ENCODE measurements around the gene WWOX. TPM values are rescaled to one million over a fixed set of nuclear protein-coding genes. Genes with fewer than 3 reads are reported as not detected.

The WWOX gene
- total RNA-seq, 1 experiment from 2014 or later: 15.6 TPM

- no peak overlapping the region for H2BK12ac ChIP-seq (ENCODE audit: insufficient read length, low read depth, low read length)
- TF ChIP-seq CTCF (conservative IDR thresholded peaks at IDR 0.05): no peak
- no peak overlapping the region for H3K4me3 Mint-ChIP-seq
- no peaks in the 10 kb centered on the region for H3K23me2 ChIP-seq (ENCODE audit: insufficient read length, low read depth, low read length, poor library complexity, severe bottlenecking)
- no peaks in the 10 kb centered on the region for H3K79me1 ChIP-seq (ENCODE audit: insufficient read depth, low read depth, low read length, poor library complexity, severe bottlenecking)
- no CpG with 5 or more reads among the region's 4 CpGs for WGBS (ENCODE audit: extremely low coverage, insufficient read length, low lambda C conversion rate)
- H2BK5ac ChIP-seq (ENCODE audit: insufficient read length, low read length): no peak overlapping the region
- no peak overlapping the region for H4K8ac ChIP-seq (replicated peaks; ENCODE audit: insufficient read length, low read depth, low read length)
- H3K27ac Mint-ChIP-seq: no peak overlapping the region
- no peak overlapping the region for H3K9ac ChIP-seq (ENCODE audit: extremely low read depth, insufficient read length, low read length)
- H3K36me3 Mint-ChIP-seq (ENCODE audit: insufficient read depth in 1 of 3, low read depth in 3 of 3): no peaks in the 10 kb centered on the region
- H2BK15ac ChIP-seq (ENCODE audit: low read depth, low read length): no peak overlapping the region
- H2AK5ac ChIP-seq (ENCODE audit: insufficient read length, low read length): no peak overlapping the region
- H3K4me2 ChIP-seq (ENCODE audit: insufficient read depth, insufficient read length, low read length): no peak overlapping the region
- peaks cover 0 to under 1% of the 10 kb centered on the region in 2 experiments; a peak in 2 of 5 replicates for H3K9me3 Mint-ChIP-seq
- H2AFZ ChIP-seq (ENCODE audit: low read length): no peak overlapping the region
- no peak overlapping the region for H4K5ac ChIP-seq (ENCODE audit: insufficient read length, low read depth, low read length)
- H3K56ac ChIP-seq (ENCODE audit: insufficient read length, low read depth, low read length): no peak overlapping the region
- no peak overlapping the region for H3T11ph ChIP-seq (ENCODE audit: low read length)
- peaks cover 12 to 16% of the 10 kb centered on the region in 2 experiments for H3K4me1 Mint-ChIP-seq
- H3K27me3 Mint-ChIP-seq (ENCODE audit: low read depth): peaks cover 2% of the 10 kb centered on the region; the same call in 1 of the 2 replicates
- H3K23ac ChIP-seq (ENCODE audit: insufficient read length, low read depth, low read length): no peak overlapping the region
- DNase-seq: no peak
- no peaks in the 10 kb centered on the region for H3K79me2 ChIP-seq (ENCODE audit: insufficient read depth, low read length)
- no peak overlapping the region for H3K27ac ChIP-seq (ENCODE audit: insufficient read length, low read depth, low read length)
- H3K9me3 ChIP-seq (ENCODE audit: control insufficient read depth, low read depth, low read length): no peaks in the 10 kb centered on the region
- no peaks in the 10 kb centered on the region for H3K27me3 ChIP-seq (ENCODE audit: insufficient read depth, low read length)
- no peak overlapping the region for H4K91ac ChIP-seq (ENCODE audit: insufficient read length, low read depth, low read length)
- no peaks in the 10 kb centered on the region for H4K20me1 ChIP-seq (ENCODE audit: control insufficient read depth, insufficient read depth, insufficient read length)
- no peak overlapping the region for H2BK20ac ChIP-seq (ENCODE audit: low read depth, low read length, poor library complexity, severe bottlenecking)
- no peak overlapping the region for H3K18ac ChIP-seq (ENCODE audit: insufficient read length, low read depth, low read length)
- no peak overlapping the region for H2BK120ac ChIP-seq (ENCODE audit: low read depth, low read length, poor library complexity, severe bottlenecking)
- H3K4ac ChIP-seq (ENCODE audit: low read depth, low read length): no peak overlapping the region
- no peak overlapping the region for H3K14ac ChIP-seq (ENCODE audit: insufficient read depth, low read length)
- peaks cover 8% of the 10 kb centered on the region; the same call in 1 of the 2 replicates for H3K4me1 ChIP-seq (ENCODE audit: insufficient read depth, low read length)
Measured at GRCh38 chr16:79183571-79183970, 1084.1 kb downstream of the WWOX start.
